Forelimb muscle (tissue), 1 donor: ENCODE data around the gene OTUD6A. TPM values are rescaled to one million over a fixed set of nuclear protein-coding genes. Genes with fewer than 3 reads are reported as not detected.

Experiments used
- polyA plus RNA-seq: library from polyadenylated mRNA; unstranded; fragments of 120-200 nt; gene quantifications from one replicate; pipeline ENCODE4 v1.2.1, GENCODE V29; 2013; ENCODE audit not compliant: insufficient read length

The OTUD6A gene
- polyA plus RNA-seq, 1 donor = not detected

Other genes with a start within 250 kb of the OTUD6A start
- not detected for gene AWAT2, start 12.5 kb upstream of the OTUD6A start, polyA plus RNA-seq
- 132 TPM for gene IGBP1, start 71.0 kb downstream of the OTUD6A start, polyA plus RNA-seq
- not detected for gene DGAT2L6, start 115.0 kb downstream of the OTUD6A start, polyA plus RNA-seq
- not detected for gene AWAT1, start 172.2 kb downstream of the OTUD6A start, polyA plus RNA-seq
- gene P2RY4, start 197.7 kb downstream of the OTUD6A start, polyA plus RNA-seq = 0.25 TPM
- gene ARR3, start 205.9 kb downstream of the OTUD6A start, polyA plus RNA-seq = 0.43 TPM
- 0.68 TPM for gene RAB41, start 219.7 kb downstream of the OTUD6A start, polyA plus RNA-seq
- gene PDZD11, start 227.5 kb downstream of the OTUD6A start, polyA plus RNA-seq = 36.0 TPM
- 5.5 TPM for gene KIF4A, start 227.6 kb downstream of the OTUD6A start, polyA plus RNA-seq